H1 (cell line): Measurements from ENCODE around the gene BEST3. TPM values are rescaled to one million over a fixed set of nuclear protein-coding genes. Genes with fewer than 3 reads are reported as not detected.

Source experiments
- CTCF ChIA-PET: fragments of 300-600 bp; sonication (Branson Sonifier 250); formaldehyde crosslinking; loops from one replicate; lab custom pipeline; 2021; ENCODE audit not compliant: partially characterized antibody; lab: Charles Lee
- POLR2A ChIA-PET: fragments of 300-600 bp; sonication (Branson Sonifier 250); formaldehyde crosslinking; loops from one replicate; lab custom pipeline; 2021; ENCODE audit warnings: inconsistent platforms; ENCODE audit not compliant: partially characterized antibody; lab: Charles Lee
- DNase-seq, 2 experiments: peaks; one replicate each; pipeline versions ENCODE4 v3.0.0 to v3.0.0-alpha.2; 2010 to 2022; ENCODE audit warnings: low spot score in 2 of 2, low read depth in 1 of 2, mixed read lengths in 1 of 2
- FAIRE-seq: peaks from 2 replicates; lab custom pipeline; 2011; peaks lifted over from hg19 to GRCh38; lab: Jason Lieb, UNC
- H2AFZ ChIP-seq: 2 replicates; pipeline ENCODE4 v1.8.1; 2012; ENCODE audit warnings: low read length, inconsistent platforms
- H2AK5ac ChIP-seq: 2 replicates; pipeline ENCODE4 v1.6.1; 2013; ENCODE audit warnings: low read depth, low read length
- H2BK120ac ChIP-seq: replicated peaks from 2 replicates; pipeline ENCODE3; 2013; ENCODE audit warnings: low read depth, low read length, inconsistent platforms
- H2BK12ac ChIP-seq: 2 replicates; pipeline ENCODE4 v1.6.1; 2013; ENCODE audit warnings: low read depth, low read length
- H2BK15ac ChIP-seq: 2 replicates; pipeline ENCODE4 v1.6.1; 2013; ENCODE audit warnings: low read length
- H2BK20ac ChIP-seq: 2 replicates; pipeline ENCODE4 v1.6.1; 2013; ENCODE audit warnings: low read length
- H2BK5ac ChIP-seq: 2 replicates; pipeline ENCODE4 v1.6.1; 2013; ENCODE audit warnings: low read depth, low read length
- H3K14ac ChIP-seq: 2 replicates; pipeline ENCODE4 v1.6.1; 2013; ENCODE audit warnings: inconsistent platforms; ENCODE audit not compliant: insufficient read length
- H3K18ac ChIP-seq: 2 replicates; pipeline ENCODE4 v1.6.1; 2013; ENCODE audit warnings: low read length; ENCODE audit errors: extremely low read depth
- H3K23ac ChIP-seq: 2 replicates; pipeline ENCODE4 v1.6.1; 2013; ENCODE audit warnings: inconsistent platforms; ENCODE audit not compliant: insufficient read length
- H3K23me2 ChIP-seq: 2 replicates; pipeline ENCODE4 v1.6.1; 2013; ENCODE audit warnings: low read depth, low read length
- H3K27ac ChIP-seq: 2 replicates; pipeline ENCODE4 v1.6.1; 2011; ENCODE audit warnings: low read depth, low read length, inconsistent platforms
- H3K27me3 ChIP-seq, 4 experiments: replicated peaks in 1 of 4; 1 replicate in 1 of 4; 2 replicates in 3 of 4; pipeline versions ENCODE4 v1.6.1 to v1.8.1; 2011 to 2013; ENCODE audit warnings: low read length in 3 of 4, mild to moderate bottlenecking in 3 of 4, inconsistent platforms in 2 of 4, mixed read lengths in 2 of 4, moderate library complexity in 1 of 4; ENCODE audit not compliant: control insufficient read depth in 3 of 4, insufficient read depth in 3 of 4; ENCODE audit errors: extremely low read depth in 1 of 4
- H3K36me3 ChIP-seq, 4 experiments: 2 replicates each; pipeline versions ENCODE4 v1.6.1 to v1.8.1; 2011 to 2013; ENCODE audit warnings: mild to moderate bottlenecking in 4 of 4, low read length in 3 of 4, moderate library complexity in 2 of 4, control low read depth in 1 of 4, inconsistent platforms in 1 of 4; ENCODE audit not compliant: insufficient read depth in 4 of 4, control insufficient read depth in 2 of 4
- H3K4ac ChIP-seq: replicated peaks from 2 replicates; pipeline ENCODE3; 2013; ENCODE audit warnings: low read length, low read depth, mixed read lengths, inconsistent platforms; ENCODE audit not compliant: insufficient read length
- H3K4me1 ChIP-seq, 4 experiments: replicated peaks in 1 of 4; 1 replicate in 1 of 4; 2 replicates in 3 of 4; pipeline versions ENCODE4 v1.6.1 to v1.8.1; 2011 to 2013; ENCODE audit warnings: low read length in 3 of 4, inconsistent platforms in 2 of 4, mixed read lengths in 1 of 4; ENCODE audit not compliant: insufficient read depth in 4 of 4, control insufficient read depth in 3 of 4
- H3K4me2 ChIP-seq, 2 experiments: 2 replicates each; pipeline versions ENCODE4 v1.6.1 to v1.8.1; 2011 to 2013; ENCODE audit warnings: low read depth in 2 of 2, low read length in 2 of 2, control low read depth in 1 of 2, inconsistent platforms in 1 of 2, mild to moderate bottlenecking in 1 of 2; ENCODE audit not compliant: insufficient read depth in 1 of 2
- H3K4me3 ChIP-seq, 4 experiments: fragments of 200-600, 300-600 bp in 1 of 4; sonication (generic), shearing (Covaris generic), sonication (Bioruptor Twin) in 1 of 4; 2 replicates each; pipeline versions ENCODE4 v1.5.1 to v1.8.1; 2011 to 2016; ENCODE audit warnings: low read length in 4 of 4, low read depth in 3 of 4, control low read depth in 2 of 4, inconsistent platforms in 2 of 4, mild to moderate bottlenecking in 2 of 4, mixed read lengths in 1 of 4, moderate library complexity in 1 of 4; ENCODE audit not compliant: insufficient read depth in 2 of 4; ENCODE audit errors: extremely low read depth in 1 of 4
- H3K56ac ChIP-seq: replicated peaks from 2 replicates; pipeline ENCODE3; 2013; ENCODE audit warnings: low read depth, mild to moderate bottlenecking, mixed read lengths, low read length, inconsistent platforms; ENCODE audit not compliant: insufficient read length
- H3K79me1 ChIP-seq: 2 replicates; pipeline ENCODE4 v1.6.1; 2013; ENCODE audit warnings: low read depth, low read length, control low read depth
- H3K79me2 ChIP-seq, 2 experiments: 2 replicates each; pipeline versions ENCODE4 v1.6.1 to v1.8.1; 2012 to 2013; ENCODE audit warnings: low read length in 2 of 2, mild to moderate bottlenecking in 2 of 2, inconsistent platforms in 1 of 2; ENCODE audit not compliant: insufficient read depth in 2 of 2, control insufficient read depth in 1 of 2
- H3K9ac ChIP-seq, 4 experiments: replicated peaks in 1 of 4; 1 replicate in 1 of 4; 2 replicates in 3 of 4; pipeline versions ENCODE4 v1.6.1 to v1.8.1; 2011 to 2013; ENCODE audit warnings: low read depth in 3 of 4, low read length in 3 of 4, control low read depth in 2 of 4, mild to moderate bottlenecking in 2 of 4, moderate library complexity in 2 of 4, inconsistent platforms in 1 of 4; ENCODE audit errors: extremely low read depth in 1 of 4
- H3K9me3 ChIP-seq, 2 experiments: 2 replicates each; pipeline versions ENCODE4 v1.6.1 to v1.8.1; 2012 to 2013; ENCODE audit warnings: mild to moderate bottlenecking in 2 of 2, moderate library complexity in 2 of 2, control low read depth in 1 of 2, inconsistent platforms in 1 of 2, low read depth in 1 of 2, low read length in 1 of 2, mixed read lengths in 1 of 2; ENCODE audit not compliant: insufficient read depth in 2 of 2
- H4K20me1 ChIP-seq, 2 experiments: replicated peaks in 1 of 2; 2 replicates each; pipeline versions ENCODE3 to v1.8.1; 2011 to 2013; ENCODE audit warnings: inconsistent platforms in 2 of 2, low read length in 2 of 2, mild to moderate bottlenecking in 1 of 2; ENCODE audit not compliant: insufficient read depth in 2 of 2, control insufficient read depth in 1 of 2
- H4K5ac ChIP-seq: 2 replicates; pipeline ENCODE4 v1.6.1; 2013; ENCODE audit warnings: low read length, low read depth, mixed read lengths, inconsistent platforms; ENCODE audit not compliant: insufficient read length
- H4K8ac ChIP-seq: 2 replicates; pipeline ENCODE4 v1.8.0; 2013; ENCODE audit warnings: mild to moderate bottlenecking, moderate library complexity, low read length, inconsistent platforms; ENCODE audit not compliant: insufficient read depth; ENCODE audit errors: extremely low read depth
- H4K91ac ChIP-seq: replicated peaks from 2 replicates; pipeline ENCODE3; 2013; ENCODE audit warnings: low read length, mixed read lengths, inconsistent platforms; ENCODE audit not compliant: insufficient read length
- ATF3 ChIP-seq: IDR thresholded peaks from 2 replicates; pipeline ENCODE4 v1.6.1; 2011; ENCODE audit warnings: low read depth, mild to moderate bottlenecking, low read length; ENCODE audit not compliant: insufficient read depth
- EP300 ChIP-seq, 2 experiments: IDR thresholded peaks; 1 replicate in 1 of 2; 2 replicates in 1 of 2; pipeline ENCODE4 v1.6.1; 2011 to 2012; ENCODE audit warnings: low read depth in 2 of 2, low read length in 2 of 2, mild to moderate bottlenecking in 2 of 2, borderline replicate concordance in 1 of 2, inconsistent platforms in 1 of 2, moderate library complexity in 1 of 2
- FOSL1 ChIP-seq: IDR thresholded peaks from 2 replicates; pipeline ENCODE4 v1.6.1; 2011; ENCODE audit warnings: mild to moderate bottlenecking, low read depth, low read length, moderate library complexity; ENCODE audit not compliant: insufficient read depth
- POLR2A ChIP-seq, 2 experiments: IDR thresholded peaks; 1 replicate in 1 of 2; 2 replicates in 1 of 2; pipeline ENCODE4 v1.6.1; 2011; ENCODE audit warnings: low read depth in 2 of 2, low read length in 2 of 2, mild to moderate bottlenecking in 2 of 2; ENCODE audit errors: control extremely low read depth in 1 of 2
- RNF2 ChIP-seq: fragments of 200-900, 300-1000 bp; sonication (generic); IDR thresholded peaks from 2 replicates; pipeline ENCODE4 v1.7.1; 2016; ENCODE audit warnings: borderline replicate concordance, low read depth, mild to moderate bottlenecking, antibody characterized with exemption, low read length; ENCODE audit not compliant: poor library complexity, severe bottlenecking; ENCODE audit errors: missing control alignments
- SIN3A ChIP-seq, 2 experiments: IDR thresholded peaks in 1 of 2; conservative IDR thresholded peaks in 1 of 2; 2 replicates each; pipeline ENCODE4 v1.6.1; 2011 to 2012; ENCODE audit warnings: low read length in 2 of 2, improper control_type of control experiment in 1 of 2, low read depth in 1 of 2, mild to moderate bottlenecking in 1 of 2
- SP1 ChIP-seq: IDR thresholded peaks from 2 replicates; pipeline ENCODE4 v1.6.1; 2011; ENCODE audit warnings: low read depth, low read length
- TAF1 ChIP-seq: IDR thresholded peaks from 2 replicates; pipeline ENCODE4 v1.6.1; 2011; ENCODE audit warnings: mild to moderate bottlenecking, low read depth, low read length
- TAF7 ChIP-seq: optimal IDR thresholded peaks from 2 replicates; pipeline ENCODE3; 2011; ENCODE audit warnings: low read depth, mild to moderate bottlenecking, inconsistent platforms, low read length, moderate library complexity, borderline replicate concordance
- WGBS, 2 experiments: shearing (Covaris generic) in 1 of 2; methylation state at CpG; one replicate each; pipeline versions ENCODE4 v1.1.6 to v1.1.7; 2013 to 2015; ENCODE audit warnings: low lambda C conversion rate in 2 of 2, mixed read lengths in 2 of 2, inconsistent platforms in 1 of 2, low coverage in 1 of 2, missing lambda C conversion rate in 1 of 2; ENCODE audit not compliant: insufficient replicate concordance in 2 of 2, insufficient coverage in 1 of 2, insufficient read length in 1 of 2; ENCODE audit errors: extremely low coverage in 1 of 2, missing lambda C conversion rate in 1 of 2; 5-methylcytosine and 5-hydroxymethylcytosine counted together
- polyA plus RNA-seq, 7 experiments: library from polyadenylated mRNA; depleted of rRNA in 3 of 7; stranded (reverse) in 5 of 7; unstranded in 2 of 7; fragments of >200 nt in 5 of 7; fragments of 200-250 nt in 2 of 7; gene quantifications; 1 replicate in 5 of 7; 2 replicates in 1 of 7; 4 replicates in 1 of 7; pipeline versions ENCODE4 v1.2.1 to v1.2.3, GENCODE V29; 2011 to 2013; ENCODE audit warnings: missing spikeins in 2 of 7, mixed read lengths in 2 of 7
- total RNA-seq: library from RNA; stranded (reverse); fragmentation: NEBNext Ultra II Directional; extraction: Animal tissue kit (Norgen Biotek cat#: 25700); gene quantifications from 2 replicates; pipeline ENCODE4 v1.2.1, GENCODE V29; 2021

BEST3 gene
- total and polyA plus RNA-seq, 2 of the 8 experiments (the other 6 are each of a cell fraction or from before 2014, with no cell fraction given), result 0.17 TPM; not detected in 1

- FAIRE-seq, result no peak
- CTCF ChIA-PET, result interaction anchor here (0.6 to 1.4 kb wide), 6 partner anchors 9 to 99 kb away, joined by 3 to 4 read pairs (median 3); no protein-coding TSS in a partner anchor
- TF ChIP-seq SP1 (no peak), RNF2 (no peak), EP300 (IDR thresholded peaks at IDR 0.05; ENCODE audit: borderline replicate concordance in 1 of 2, low read depth in 2 of 2, low read length in 2 of 2) (peak in 1 of 2 experiments; percentile 59; a peak in 1 of 3 replicates), FOSL1 (no peak), ATF3 (no peak), TAF1 (peak; percentile 56), TAF7 (peak; percentile 13), SIN3A (conservative IDR thresholded peaks at IDR 0.05 in 1 of 2, IDR thresholded peaks at IDR 0.05 in 1 of 2; ENCODE audit: low read depth in 1 of 2, low read length in 2 of 2) (no peak; a peak in 1 of 4 replicates), POLR2A (IDR thresholded peaks at IDR 0.05; ENCODE audit: control extremely low read depth in 1 of 2, low read depth in 2 of 2, low read length in 2 of 2) (peak; percentile 48 to 57)
Observed at GRCh38 chr12:69738351-69739286, 39.5 kb upstream of the BEST3 start, which contains the start of gene RAB3IP. RAB3IP (plus strand) TSS chr12:69738860; CDS start chr12:69755409, 16,549 bp downstream.

More at GRCh38 chr12:69738351-69739286, 39.5 kb upstream of the BEST3 start, which contains the start of gene RAB3IP:
- H3K14ac ChIP-seq, result no peak within 1 kb of the TSS
- POLR2A ChIA-PET, result interaction anchor here (1.0 kb wide), 3 partner anchors 9 to 41 kb away, joined by 3 read pairs; no protein-coding TSS in a partner anchor
- peak within 1 kb of the TSS; percentile 58 for H4K91ac ChIP-seq
- peaks cover 0 to 20% of the 10 kb centered on the region in 2 experiments; a peak in 2 of 4 replicates for H3K79me2 ChIP-seq
- no peaks in the 10 kb centered on the region for H3K36me3 ChIP-seq
- H2BK15ac ChIP-seq, result no peak within 1 kb of the TSS
- H2AK5ac ChIP-seq, result no peak within 1 kb of the TSS
- peak within 1 kb of the TSS; percentile 53 to 88 (median 72) for H3K4me3 ChIP-seq
- peaks cover 9% of the 10 kb centered on the region for H3K23me2 ChIP-seq
- peak within 1 kb of the TSS; percentile 96 for H4K8ac ChIP-seq
- peaks cover 0 to 2% (median 0%) of the 10 kb centered on the region in 4 experiments; a peak in 1 of 7 replicates for H3K4me1 ChIP-seq
- no peak within 1 kb of the TSS; the same call in 1 of the 2 replicates for H2BK5ac ChIP-seq
- peaks cover 0 to 7% (median 2%) of the 10 kb centered on the region in 4 experiments; a peak in 3 of 7 replicates for H3K27me3 ChIP-seq
- 6% methylated on average over 32 of the region's 110 CpGs; no CpG with 5 or more reads in 1 of the 2 experiments for WGBS, 2 experiments
- H3K27ac ChIP-seq, result no peak within 1 kb of the TSS
- no peaks in the 10 kb centered on the region for H3K79me1 ChIP-seq
- peaks cover 0 to 4% of the 10 kb centered on the region in 2 experiments for H4K20me1 ChIP-seq
- no peak within 1 kb of the TSS for H3K4ac ChIP-seq
- H3K56ac ChIP-seq, result peak within 1 kb of the TSS; percentile 34
- peak within 1 kb of the TSS; percentile 98 for H2AFZ ChIP-seq
- H2BK120ac ChIP-seq, result no peak within 1 kb of the TSS
- peak; percentile 56 to 96 for DNase-seq
- H2BK12ac ChIP-seq, result peak within 1 kb of the TSS; percentile 93
- H4K5ac ChIP-seq, result peak within 1 kb of the TSS; percentile 24
- H3K9ac ChIP-seq, result peak within 1 kb of the TSS; percentile 73 to 89 (median 79)
- H3K18ac ChIP-seq, result peak within 1 kb of the TSS; percentile 66; the same call in 1 of the 2 replicates
- no peak within 1 kb of the TSS; the same call in 1 of the 2 replicates for H2BK20ac ChIP-seq
- H3K9me3 ChIP-seq, result no peaks in the 10 kb centered on the region
- H3K4me2 ChIP-seq, result peak within 1 kb of the TSS; percentile 77 to 94
- H3K23ac ChIP-seq, result no peak within 1 kb of the TSS
